Measurements from ENCODE around the gene MAP7D3.
"Not testable (repeated sequence)": the region's sequence is repeated elsewhere in the genome, so short reads cannot be mapped to it uniquely, and the experiment has no call there.

Gene MAP7D3

GRCh38 chrX:136250191-136251040, 784 bp downstream of the MAP7D3 start:
- DNase-seq (ENCODE audit: low spot score) = no peak

GRCh38 chrX:136246201-136246600, 5.0 kb downstream of the MAP7D3 start:
- DNase-seq (ENCODE audit: low spot score) = no peak

GRCh38 chrX:136237849-136238248, 13.4 kb downstream of the MAP7D3 start:
- not testable (repeated sequence) for DNase-seq (ENCODE audit: low spot score)

GRCh38 chrX:136237074-136237473, 14.1 kb downstream of the MAP7D3 start:
- no peak for DNase-seq (ENCODE audit: low spot score)

GRCh38 chrX:136228839-136229207, 22.4 kb downstream of the MAP7D3 start:
- no peak for DNase-seq (ENCODE audit: low spot score)

GRCh38 chrX:136227948-136228838, 23.0 kb downstream of the MAP7D3 start:
- no peak for DNase-seq (ENCODE audit: low spot score)

GRCh38 chrX:136227074-136227473, 24.1 kb downstream of the MAP7D3 start:
- DNase-seq (ENCODE audit: low spot score) = no peak

GRCh38 chrX:136221851-136222513, 29.2 kb downstream of the MAP7D3 start:
- DNase-seq (ENCODE audit: low spot score) = no peak

GRCh38 chrX:136220951-136221350, 30.2 kb downstream of the MAP7D3 start:
- no peak for DNase-seq (ENCODE audit: low spot score)

- no peak for DNase-seq (ENCODE audit: low spot score)
Observed at GRCh38 chrX:136220540-136220939, 30.7 kb downstream of the MAP7D3 start.

GRCh38 chrX:136219893-136220292, 31.3 kb downstream of the MAP7D3 start:
- no peak for DNase-seq (ENCODE audit: low spot score)

GRCh38 chrX:136215559-136215958, 35.6 kb downstream of the MAP7D3 start:
- DNase-seq (ENCODE audit: low spot score) = no peak

- DNase-seq (ENCODE audit: low spot score) = no peak
Observed at GRCh38 chrX:136214551-136214950, 36.6 kb downstream of the MAP7D3 start.

- DNase-seq (ENCODE audit: low spot score) = no peak
Observed at GRCh38 chrX:136212557-136213111, 38.6 kb downstream of the MAP7D3 start.

- no peak for DNase-seq (ENCODE audit: low spot score)
Observed at GRCh38 chrX:136211766-136212556, 39.2 kb downstream of the MAP7D3 start.

- DNase-seq (ENCODE audit: low spot score) = no peak
Observed at GRCh38 chrX:136210806-136211205, 40.4 kb downstream of the MAP7D3 start.

GRCh38 chrX:136210243-136210642, 41.0 kb downstream of the MAP7D3 start:
- DNase-seq (ENCODE audit: low spot score) = no peak

GRCh38 chrX:136209751-136210150, 41.4 kb downstream of the MAP7D3 start:
- no peak for DNase-seq (ENCODE audit: low spot score)

- no peak for DNase-seq (ENCODE audit: low spot score)
Observed at GRCh38 chrX:136209016-136209738, 42.0 kb downstream of the MAP7D3 start.

- no peak for DNase-seq (ENCODE audit: low spot score)
Observed at GRCh38 chrX:136207546-136207945, 43.7 kb downstream of the MAP7D3 start.

GRCh38 chrX:136206916-136207315, 44.3 kb downstream of the MAP7D3 start:
- DNase-seq (ENCODE audit: low spot score) = no peak

All from ecto neural progenitor cell (in vitro differentiated cells).